Frontal cortex (tissue), 4 donors: ENCODE measurements around the gene FRMD6. TPM values are rescaled to one million over a fixed set of nuclear protein-coding genes. Genes with fewer than 3 reads are reported as not detected.
"Not testable (repeated sequence)": the region's sequence is repeated elsewhere in the genome, so short reads cannot be mapped to it uniquely, and the experiment has no call there.

Experiments
- DNase-seq, 2 donors: peaks; one replicate each; pipeline ENCODE4 v3.0.0; 2012; ENCODE audit warnings: low spot score in 2 of 2
- FAIRE-seq: peaks from 2 replicates; lab custom pipeline; 2012; peaks lifted over from hg19 to GRCh38; lab: Jason Lieb, UNC
- small RNA-seq: library from RNA; depleted of rRNA; stranded (forward); fragments of <200 nt; gene quantifications from one replicate; pipeline ENCODE3, GENCODE V24; 2014
- total RNA-seq: library from RNA; depleted of rRNA; stranded (reverse); fragments of >200 nt; gene quantifications from one replicate; pipeline ENCODE4 v1.2.3, GENCODE V29; 2014
- donor health status: control.
- donor health status: control.
- donor health status: control.

Gene FRMD6
- total RNA-seq, 1 donor from 2014 or later: 13.5 TPM

DNA sequence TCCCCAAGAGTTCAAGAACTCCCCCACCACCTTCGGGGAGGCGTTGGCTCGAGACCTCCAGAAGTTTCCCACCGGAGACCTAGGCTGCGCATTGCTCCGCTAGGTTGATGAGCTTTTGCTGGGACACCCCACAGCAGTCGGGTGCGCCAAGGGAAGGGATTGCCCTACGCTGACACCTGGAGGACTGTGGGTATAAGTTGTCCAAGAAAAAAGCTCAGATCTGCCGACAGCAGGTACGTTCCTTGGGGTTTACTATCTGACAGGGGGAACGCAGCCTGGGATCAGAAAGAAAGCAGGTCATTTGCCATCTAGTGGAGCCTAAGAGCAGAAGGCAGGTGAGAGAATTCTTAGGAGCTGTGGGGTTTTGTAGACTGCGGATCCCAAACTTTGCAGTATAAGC, 98.8 kb downstream of the FRMD6 start:
- FAIRE-seq: no peak
- no peak for DNase-seq

DNA sequence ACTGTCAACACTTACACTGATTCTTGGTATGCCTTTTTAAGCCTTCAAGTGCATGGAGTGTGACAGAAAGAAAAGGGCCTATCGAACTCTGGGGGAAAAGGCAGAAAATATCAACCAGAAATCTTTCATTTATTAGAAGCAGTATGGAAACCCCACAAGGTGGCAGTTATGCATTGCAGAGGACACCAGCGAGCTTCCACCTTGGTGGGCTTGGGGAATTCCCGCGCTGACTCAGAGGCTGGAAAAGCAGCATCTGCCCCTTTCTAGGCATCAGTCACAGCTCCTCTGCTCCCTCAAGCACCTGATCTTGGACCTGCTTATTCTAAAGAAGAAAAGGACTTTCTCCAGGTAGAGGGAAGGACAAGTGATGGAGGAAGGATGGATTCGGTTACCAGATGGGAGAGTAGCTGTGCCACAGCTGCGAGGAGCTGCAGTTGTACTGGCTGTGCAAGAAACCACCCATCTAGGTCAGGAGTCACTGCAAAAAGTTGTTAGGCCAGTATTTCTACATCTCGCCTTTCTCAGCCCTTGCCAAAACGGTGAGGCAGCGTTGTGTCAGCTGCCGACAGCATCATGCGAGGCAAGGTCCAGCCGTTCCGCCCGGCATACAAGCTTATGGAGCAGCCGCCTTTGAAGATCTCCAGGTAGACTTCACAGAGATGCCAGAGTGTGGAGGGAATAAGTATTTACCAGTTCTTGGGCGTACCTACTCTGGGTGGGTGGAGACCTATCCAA, 100.1 kb downstream of the FRMD6 start:
- FAIRE-seq, DNase-seq: not testable (repeated sequence)

- FAIRE-seq, DNase-seq: not testable (repeated sequence)
Observed at GRCh38 chr14:51757756-51758155, 106.0 kb downstream of the FRMD6 start.

DNA sequence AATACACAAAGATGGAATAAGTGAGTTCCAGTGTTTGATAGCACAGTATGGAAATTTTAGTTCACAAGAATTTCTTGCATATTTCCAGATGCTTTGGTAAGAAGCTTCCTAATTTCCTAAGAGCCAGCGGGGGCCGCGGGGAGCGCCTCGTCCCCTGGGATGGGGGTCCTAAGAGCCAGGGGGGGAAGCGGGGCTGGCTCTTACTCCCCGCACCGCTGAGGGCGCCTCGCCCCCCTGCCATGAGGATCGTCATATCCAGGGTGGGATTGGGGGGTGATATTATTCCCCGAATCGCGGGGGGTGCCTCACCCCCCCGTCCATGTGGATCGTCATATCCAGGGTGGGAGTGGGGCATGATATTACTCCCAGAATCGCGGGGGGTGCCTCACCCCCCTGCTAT, 108.2 kb downstream of the FRMD6 start:
- FAIRE-seq (no peak), DNase-seq (no peak)

DNA sequence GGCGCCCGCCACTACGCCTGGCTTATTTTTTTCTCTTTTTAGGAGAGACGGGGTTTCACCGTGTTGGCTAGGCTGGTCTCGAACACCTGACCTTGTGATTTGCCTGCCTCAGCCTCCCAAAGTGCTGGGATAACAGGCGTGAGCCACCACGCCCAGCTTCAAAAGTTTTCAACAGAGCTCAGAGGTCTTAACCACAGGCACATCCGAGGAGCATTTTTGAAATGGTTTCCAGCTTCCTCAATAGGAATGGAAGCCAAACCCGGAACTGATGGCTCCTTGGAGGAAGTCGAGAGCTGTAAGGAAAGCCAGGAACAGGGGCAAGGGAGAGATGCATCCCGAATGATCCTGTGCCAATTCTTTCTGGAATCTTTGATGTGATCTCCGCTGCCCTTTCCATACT, 114.0 kb downstream of the FRMD6 start:
- not testable (repeated sequence) for FAIRE-seq

GRCh38 chr14:51766586-51766985, 114.9 kb downstream of the FRMD6 start:
- FAIRE-seq: not testable (repeated sequence)

More for the DNA sequence above, 114.0 kb downstream of the FRMD6 start:
- DNase-seq: not testable (repeated sequence)

GRCh38 chr14:51769261-51769660, 117.6 kb downstream of the FRMD6 start:
- FAIRE-seq, DNase-seq: not testable (repeated sequence)

More at GRCh38 chr14:51766586-51766985, 114.9 kb downstream of the FRMD6 start:
- not testable (repeated sequence) for DNase-seq

- DNase-seq (no peak), FAIRE-seq (no peak)
Observed at GRCh38 chr14:51774209-51774608, 122.5 kb downstream of the FRMD6 start.

DNA sequence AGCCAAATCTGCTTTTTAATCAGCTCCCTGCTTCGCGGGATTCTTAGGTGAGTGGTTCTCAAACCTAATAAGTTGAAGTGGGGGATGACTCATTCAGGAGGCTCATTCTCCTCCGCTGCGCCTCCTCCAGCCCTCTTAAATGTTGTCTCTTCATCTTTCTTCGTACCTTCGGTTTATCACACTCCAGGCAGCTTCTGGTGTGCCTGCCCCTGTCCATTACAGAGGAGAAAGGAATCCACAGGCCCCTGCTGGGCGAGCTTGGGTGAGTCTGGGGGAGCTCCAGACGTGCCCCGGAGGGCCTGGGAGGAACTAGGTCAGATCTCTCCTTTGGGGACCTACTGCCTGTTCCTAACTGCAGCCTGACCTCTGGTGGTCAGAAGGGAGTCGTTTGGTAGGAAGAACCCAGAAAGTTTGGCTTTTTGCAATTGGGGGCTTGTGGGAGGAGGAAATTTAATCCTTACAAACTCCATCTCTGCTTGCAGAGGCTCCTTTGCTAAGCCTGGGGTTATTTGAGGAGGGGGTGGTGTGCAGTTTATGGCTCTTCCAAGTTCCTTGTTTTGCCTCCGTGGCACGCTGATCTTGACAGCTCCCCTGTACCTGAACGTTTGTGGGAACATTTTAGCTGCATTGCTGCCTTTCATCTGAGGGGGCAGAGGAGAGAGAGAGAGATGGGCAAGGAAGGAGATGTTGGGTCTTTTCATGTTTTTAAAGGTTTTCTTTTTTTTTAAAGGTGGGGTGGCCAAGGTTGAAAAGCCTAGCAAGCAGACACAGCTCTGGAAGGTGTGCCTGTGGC, 124.6 kb downstream of the FRMD6 start:
- DNase-seq: peak; percentile 34 to 64
- no peak for FAIRE-seq

DNA sequence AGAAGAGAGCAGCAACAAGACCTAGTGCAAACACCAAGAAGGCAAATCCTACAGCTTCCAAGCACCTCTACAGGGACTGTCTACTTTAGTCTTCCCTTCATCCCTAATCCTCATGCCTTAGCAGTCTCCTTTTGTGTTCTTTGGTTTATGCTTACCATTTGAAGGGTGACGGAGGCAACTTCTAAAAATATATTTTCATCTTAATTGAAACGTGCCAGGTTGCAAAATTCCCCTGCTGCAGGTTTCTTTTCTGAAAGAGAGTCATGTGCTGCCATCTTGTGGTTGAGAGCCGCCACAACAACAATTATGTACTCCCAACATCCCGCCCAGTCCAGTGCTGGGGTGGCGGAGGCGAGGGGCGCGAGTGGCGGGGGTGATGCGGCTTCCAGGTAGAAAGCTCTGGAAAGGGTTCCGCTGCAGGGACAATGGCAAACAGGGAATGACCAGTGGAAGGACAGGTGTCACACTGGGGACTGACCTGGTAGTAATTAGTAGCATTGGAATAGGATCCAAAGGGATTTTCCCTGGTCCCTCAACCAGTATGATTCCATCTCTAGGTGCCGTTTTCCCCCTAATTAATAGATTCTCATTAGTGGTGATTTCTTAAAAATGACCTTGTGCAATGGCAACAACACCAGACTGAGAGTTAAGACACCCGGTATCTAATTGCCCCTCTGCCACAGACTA, 128.4 kb downstream of the FRMD6 start:
- DNase-seq (peak; percentile 44 to 60), FAIRE-seq (no peak)

Small RNA genes within 50 kb of the gene (small RNA-seq; reads per million reads assigned to genes)
- gene OR7E159P (not detected), gene RNA5SP385 (not detected), gene RNU6-301P (not detected)

Other genes starting within 250 kb of the FRMD6 start
- 400 TPM for gene GNG2, start 208.7 kb downstream of the FRMD6 start, total RNA-seq